GM19099 (cell line): ENCODE data around the gene SMAD3.

Experiments used
- POLR2A ChIP-seq: IDR thresholded peaks from 3 replicates; pipeline ENCODE4 v1.6.1; 2011; ENCODE audit warnings: low read depth; ENCODE audit not compliant: insufficient read length; ENCODE audit errors: extremely low read depth

SMAD3 gene

GRCh38 chr15:67156426-67156825, 91.0 kb downstream of the SMAD3 start:
- TF ChIP-seq POLR2A = no peak

DNA sequence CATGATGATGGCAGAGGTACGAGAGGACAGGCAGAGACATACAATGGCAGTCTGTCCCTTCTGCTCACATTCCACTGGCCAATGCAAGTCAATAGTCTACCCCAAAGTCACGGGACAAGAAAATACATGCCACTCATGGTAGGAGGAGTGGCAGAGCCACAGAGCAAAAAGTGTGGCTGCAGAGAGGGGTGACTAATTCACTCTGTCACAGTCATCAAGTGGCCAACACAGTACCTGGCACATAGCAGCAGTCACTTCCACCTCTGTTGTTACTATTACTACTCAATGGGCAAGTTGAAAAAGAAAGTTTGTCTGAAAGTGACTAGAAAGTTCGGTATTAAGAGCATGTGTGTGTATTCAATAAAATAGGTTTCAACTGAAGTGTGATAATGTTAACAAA, 91.4 kb downstream of the SMAD3 start:
- no peak for TF ChIP-seq POLR2A

DNA sequence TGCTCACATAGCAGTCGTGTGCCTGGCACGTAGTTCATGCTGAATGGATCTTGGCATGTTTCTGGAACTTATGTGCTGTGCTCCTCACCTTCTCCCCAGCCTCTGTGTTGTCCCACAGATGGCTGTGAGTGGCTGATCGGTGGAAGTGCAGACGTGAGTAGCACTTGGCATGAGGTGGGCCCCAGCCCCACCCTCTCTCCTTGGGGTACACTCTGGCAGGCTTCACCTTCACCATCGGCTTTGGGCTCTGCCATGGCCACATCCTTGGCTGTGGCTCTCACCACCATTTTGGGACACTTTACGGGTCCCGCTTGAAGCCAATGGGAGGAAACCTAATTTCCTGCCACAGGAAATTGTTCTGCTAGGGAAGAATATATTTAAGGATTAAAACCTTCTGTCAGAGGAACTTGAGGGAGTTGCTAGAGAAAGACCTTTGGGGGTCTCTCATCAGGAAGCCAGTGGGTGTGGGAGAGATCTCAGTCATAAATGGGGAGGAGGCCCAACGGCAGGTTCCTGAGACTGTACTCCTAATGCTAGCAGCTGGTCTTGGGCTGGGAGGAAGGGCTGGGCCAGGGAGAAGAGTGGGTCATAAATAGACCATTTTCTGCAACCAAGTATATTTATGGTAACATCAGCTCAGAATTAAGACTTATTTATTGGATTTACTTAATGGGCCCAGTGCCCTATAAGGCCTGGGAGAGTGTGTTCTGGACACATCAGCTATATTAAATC, 92.3 kb downstream of the SMAD3 start:
- no peak for TF ChIP-seq POLR2A

- TF ChIP-seq POLR2A = no peak
These were observed 93.0 kb downstream of the SMAD3 start for GRCh38 chr15:67158367-67158766.

DNA sequence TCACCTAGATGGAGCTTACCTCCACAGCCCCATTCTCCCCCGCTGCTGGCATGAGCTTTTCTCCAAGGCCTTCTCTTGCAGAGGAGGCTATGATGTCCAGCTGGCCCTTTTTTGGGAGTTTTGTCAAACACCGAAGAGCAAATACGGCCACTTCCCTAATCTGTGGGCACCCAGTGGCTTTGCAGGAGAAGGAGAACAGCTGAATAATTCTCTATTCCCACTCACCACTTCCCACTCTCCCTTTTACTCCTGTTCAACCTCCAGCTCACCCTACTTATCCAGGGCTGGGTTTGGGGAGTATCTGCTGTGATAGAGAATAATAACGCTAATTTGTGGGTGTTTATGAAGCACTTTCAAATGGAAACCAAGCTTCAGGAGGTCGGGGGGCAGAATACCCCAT, 96.0 kb downstream of the SMAD3 start:
- no peak for TF ChIP-seq POLR2A

DNA sequence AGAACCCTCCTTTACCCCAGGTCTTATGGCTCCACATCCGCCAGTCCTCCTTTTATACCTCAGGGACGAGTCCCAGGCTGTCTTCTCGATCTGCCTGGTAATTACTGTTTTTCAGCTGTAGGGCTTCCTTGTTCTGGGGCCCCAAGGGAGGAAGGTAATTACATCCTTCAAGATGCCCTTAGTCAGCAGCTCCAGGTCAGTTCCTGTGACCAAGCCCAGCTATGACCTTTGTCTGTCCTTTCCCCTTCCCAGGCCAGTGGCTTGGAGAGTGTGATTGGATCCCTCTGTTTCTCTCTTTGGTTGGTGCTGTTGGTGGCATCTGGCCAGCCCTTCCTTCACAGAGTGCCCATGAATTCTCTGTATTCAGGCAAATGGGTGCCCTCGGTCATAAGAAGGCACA, 96.5 kb downstream of the SMAD3 start:
- TF ChIP-seq POLR2A = no peak

GRCh38 chr15:67163180-67163579, 97.8 kb downstream of the SMAD3 start:
- no peak for TF ChIP-seq POLR2A

DNA sequence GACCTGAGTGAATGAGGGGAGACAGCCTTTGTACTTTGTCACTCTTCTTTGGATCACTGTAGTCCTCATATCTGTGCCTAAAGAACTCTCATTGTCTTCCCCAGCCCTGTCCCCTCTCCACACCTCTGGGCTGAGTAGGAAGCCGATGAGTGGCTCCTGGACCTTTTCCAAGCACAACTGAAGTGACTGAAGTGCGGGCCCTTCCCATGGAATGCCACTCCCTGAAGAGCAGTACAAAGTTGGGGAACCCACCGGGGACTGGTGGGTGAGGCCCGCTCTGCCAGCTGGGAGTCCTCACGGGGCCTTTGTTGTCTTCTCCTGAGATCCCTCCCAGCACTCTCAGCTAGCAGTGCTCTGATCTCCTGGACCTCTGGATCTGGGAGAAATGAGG, 99.0 kb downstream of the SMAD3 start:
- no peak for TF ChIP-seq POLR2A

- no peak for TF ChIP-seq POLR2A
These were observed 99.4 kb downstream of the SMAD3 start for GRCh38 chr15:67164811-67165253.

GRCh38 chr15:67165254-67166253, 100.2 kb downstream of the SMAD3 start:
- TF ChIP-seq POLR2A = no peak

GRCh38 chr15:67166280-67167009, 101.0 kb downstream of the SMAD3 start:
- no peak for TF ChIP-seq POLR2A

DNA sequence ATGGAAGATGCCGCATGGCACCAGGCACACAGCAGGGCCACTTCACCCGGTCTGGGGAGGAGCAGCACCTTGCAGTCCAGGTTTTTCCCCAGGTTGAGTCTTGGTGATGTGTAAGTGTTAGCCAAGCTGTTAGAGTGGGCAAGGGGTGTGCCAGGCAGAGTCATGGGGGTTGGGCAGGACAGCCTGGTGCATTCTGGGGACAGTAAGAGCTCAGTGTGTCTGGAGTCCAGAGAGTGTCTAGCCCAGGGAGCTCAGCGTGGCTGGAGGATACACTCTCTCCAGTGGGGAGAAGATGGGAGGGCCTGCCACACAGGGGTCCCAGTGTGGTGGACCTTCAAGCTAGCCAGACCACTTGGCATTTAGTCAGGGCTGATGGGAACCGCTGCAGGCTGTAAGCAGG, 101.7 kb downstream of the SMAD3 start:
- no peak for TF ChIP-seq POLR2A

- TF ChIP-seq POLR2A = no peak
These were observed 103.3 kb downstream of the SMAD3 start for GRCh38 chr15:67168694-67169093.

- TF ChIP-seq POLR2A = no peak
These were observed 104.9 kb downstream of the SMAD3 start for GRCh38 chr15:67170143-67170925.
